K562 (cell line): ENCODE measurements around the gene FOXA3. TPM values are rescaled to one million over a fixed set of nuclear protein-coding genes. Genes with fewer than 3 reads are reported as not detected.
A peak's percentile ranks its signal among the peaks of the same experiment; 100 is the strongest.

ENCODE experiments used
- BCL6 ChIP-seq: fragments of 250-450 bp; sonication (Bioruptor Pico); IDR thresholded peaks from 2 replicates; pipeline ENCODE4 v1.4.0; 2020
- BRD9 ChIP-seq: fragments of 450-650 bp; IDR thresholded peaks from 2 replicates; pipeline ENCODE4 v1.6.1; 2018; ENCODE audit warnings: low read depth; ENCODE audit not compliant: partially characterized antibody
- C11orf30 ChIP-seq: fragments of 450-650 bp; IDR thresholded peaks from 2 replicates; pipeline ENCODE4 v1.6.1; 2016; ENCODE audit warnings: low read depth, mild to moderate bottlenecking
- E2F1 ChIP-seq: sonication (generic); formaldehyde crosslinking; IDR thresholded peaks from 2 replicates; pipeline ENCODE4 v1.8.1; 2023; ENCODE audit warnings: mild to moderate bottlenecking, missing genetic modification reagents, moderate library complexity
- EP400 ChIP-seq: fragments of 450-650 bp; IDR thresholded peaks from 2 replicates; pipeline ENCODE4 v1.6.1; 2017; ENCODE audit warnings: antibody characterized with exemption, mild to moderate bottlenecking, moderate library complexity
- EWSR1 ChIP-seq: fragments of 450-650 bp; IDR thresholded peaks from 2 replicates; pipeline ENCODE4 v1.6.1; 2018; ENCODE audit warnings: borderline replicate concordance, mild to moderate bottlenecking, low read depth, moderate library complexity; ENCODE audit not compliant: partially characterized antibody
- HNRNPK ChIP-seq: fragments of 200-400 bp; formaldehyde crosslinking; IDR thresholded peaks from one replicate; pipeline ENCODE4 v1.6.1; 2018; ENCODE audit warnings: mild to moderate bottlenecking, low read depth, low read length; ENCODE audit not compliant: poor library complexity, severe bottlenecking
- L3MBTL2 ChIP-seq: fragments of 450-650 bp; IDR thresholded peaks from 2 replicates; pipeline ENCODE4 v1.6.1; 2016; ENCODE audit warnings: mild to moderate bottlenecking, moderate library complexity
- SLC30A9 ChIP-seq: fragments of 250-450 bp; sonication (Bioruptor Pico); IDR thresholded peaks from 2 replicates; pipeline ENCODE4 v1.8.0; 2022; ENCODE audit warnings: mild to moderate bottlenecking, moderate library complexity
- WHSC1 ChIP-seq: IDR thresholded peaks from one replicate; pipeline ENCODE4 v1.6.1; 2012; ENCODE audit warnings: low read length, control low read depth, inconsistent platforms
- ZBTB17 ChIP-seq: fragments of 450-650 bp; formaldehyde crosslinking; IDR thresholded peaks from 2 replicates; pipeline ENCODE4 v1.4.0; 2020; ENCODE audit warnings: mild to moderate bottlenecking
- ZC3H4 ChIP-seq: sonication (generic); formaldehyde crosslinking; IDR thresholded peaks from 2 replicates; pipeline ENCODE4 v1.9.0; 2021; ENCODE audit warnings: missing genetic modification reagents, borderline replicate concordance
- ZNF274 ChIP-seq: IDR thresholded peaks from 2 replicates; pipeline ENCODE4 v1.6.1; 2011; ENCODE audit warnings: low read depth, mild to moderate bottlenecking, low read length, moderate library complexity, borderline replicate concordance
- ZNF407 ChIP-seq: fragments of 450-650 bp; IDR thresholded peaks from 2 replicates; pipeline ENCODE4 v1.6.1; 2016; ENCODE audit warnings: low read depth
- polyA plus RNA-seq, 8 experiments: library from polyadenylated mRNA; depleted of rRNA in 4 of 8; stranded (reverse) in 5 of 8; unstranded in 3 of 8; fragments of >200 nt; fragmentation: Nextera tagmentation in 2 of 8; fragmentation: Illumina TruSeq in 1 of 8; extraction: Ambion mirVana in 2 of 8; extraction: Trizol in 1 of 8; gene quantifications; 2 replicates each; pipeline versions ENCODE4 v1.2.1 to v1.2.3, GENCODE V29; 2011 to 2014; ENCODE audit warnings: inconsistent platforms in 1 of 8, missing spikeins in 1 of 8
- total RNA-seq, 7 experiments: library from RNA; depleted of rRNA in 6 of 7; stranded (reverse); fragments of >200 nt in 6 of 7; fragmentation: Illumina TruSeq in 2 of 7; extraction: Trizol in 2 of 7; gene quantifications; 2 replicates each; pipeline versions ENCODE4 v1.2.1 to v1.2.3, GENCODE V29; 2011 to 2021; ENCODE audit warnings: low replicate concordance in 1 of 7
- TF ChIP-seq, protein P1 (sequence below): fragments of 250-450 bp; sonication (Bioruptor Pico); IDR thresholded peaks from 2 replicates; pipeline ENCODE4 v1.4.0; 2020; ENCODE audit warnings: mild to moderate bottlenecking, moderate library complexity

FOXA3 gene
- total and polyA plus RNA-seq, 9 of the 15 experiments (the other 6 are each of a cell fraction or from before 2014, with no cell fraction given) = 1.3 to 15.5 (median 4.7) TPM

GRCh38 chr19:45817010-45817724 is 47.0 kb upstream of the FOXA3 start (continued):
- TF ChIP-seq E2F1 (no peak), ZBTB17 (CRISPR knock-in tag) (no peak), ZC3H4 (CRISPR knock-in tag) (no peak), ZNF274 (no peak), HNRNPK (no peak), SLC30A9 (CRISPR knock-in tag) (no peak), BRD9 (no peak), EP400 (no peak; the same call in 1 of the 2 replicates), BCL6 (CRISPR knock-in tag) (no peak), C11orf30 (no peak), EWSR1 (no peak), L3MBTL2 (peak; percentile 50), ZNF407 (no peak), WHSC1 (no peak)
- TF ChIP-seq, protein P1, sequence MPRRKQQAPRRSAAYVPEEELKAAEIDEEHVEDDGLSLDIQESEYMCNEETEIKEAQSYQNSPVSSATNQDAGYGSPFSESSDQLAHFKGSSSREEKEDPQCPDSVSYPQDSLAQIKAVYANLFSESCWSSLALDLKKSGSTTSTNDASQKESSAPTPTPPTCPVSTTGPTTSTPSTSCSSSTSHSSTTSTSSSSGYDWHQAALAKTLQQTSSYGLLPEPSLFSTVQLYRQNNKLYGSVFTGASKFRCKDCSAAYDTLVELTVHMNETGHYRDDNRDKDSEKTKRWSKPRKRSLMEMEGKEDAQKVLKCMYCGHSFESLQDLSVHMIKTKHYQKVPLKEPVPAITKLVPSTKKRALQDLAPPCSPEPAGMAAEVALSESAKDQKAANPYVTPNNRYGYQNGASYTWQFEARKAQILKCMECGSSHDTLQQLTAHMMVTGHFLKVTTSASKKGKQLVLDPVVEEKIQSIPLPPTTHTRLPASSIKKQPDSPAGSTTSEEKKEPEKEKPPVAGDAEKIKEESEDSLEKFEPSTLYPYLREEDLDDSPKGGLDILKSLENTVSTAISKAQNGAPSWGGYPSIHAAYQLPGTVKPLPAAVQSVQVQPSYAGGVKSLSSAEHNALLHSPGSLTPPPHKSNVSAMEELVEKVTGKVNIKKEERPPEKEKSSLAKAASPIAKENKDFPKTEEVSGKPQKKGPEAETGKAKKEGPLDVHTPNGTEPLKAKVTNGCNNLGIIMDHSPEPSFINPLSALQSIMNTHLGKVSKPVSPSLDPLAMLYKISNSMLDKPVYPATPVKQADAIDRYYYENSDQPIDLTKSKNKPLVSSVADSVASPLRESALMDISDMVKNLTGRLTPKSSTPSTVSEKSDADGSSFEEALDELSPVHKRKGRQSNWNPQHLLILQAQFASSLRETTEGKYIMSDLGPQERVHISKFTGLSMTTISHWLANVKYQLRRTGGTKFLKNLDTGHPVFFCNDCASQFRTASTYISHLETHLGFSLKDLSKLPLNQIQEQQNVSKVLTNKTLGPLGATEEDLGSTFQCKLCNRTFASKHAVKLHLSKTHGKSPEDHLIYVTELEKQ = no peak
